HG02798 (cell line): ENCODE measurements around the gene KDELR1.
"Not testable (repeated sequence)": the region's sequence is repeated elsewhere in the genome, so short reads cannot be mapped to it uniquely, and the experiment has no call there.

Experiments
- ATAC-seq: cut with Tn5 transposase; IDR thresholded peaks from one replicate; pipeline ENCODE4 v1.9.1; 2021; ENCODE audit warnings: mild to moderate bottlenecking; ENCODE audit not compliant: unreplicated experiment, poor library complexity

Gene KDELR1

GRCh38 chr19:48372904-48373303 lies 18.4 kb downstream of the KDELR1 start:
- ATAC-seq = no peak

GRCh38 chr19:48371771-48372170 lies 19.6 kb downstream of the KDELR1 start:
- ATAC-seq = not testable (repeated sequence)

GRCh38 chr19:48371367-48371766 lies 20.0 kb downstream of the KDELR1 start:
- ATAC-seq = no peak

- ATAC-seq = no peak
Observed at GRCh38 chr19:48370955-48371354, 20.4 kb downstream of the KDELR1 start.

GRCh38 chr19:48368936-48369335 lies 22.4 kb downstream of the KDELR1 start:
- no peak for ATAC-seq

GRCh38 chr19:48367855-48368254 lies 23.5 kb downstream of the KDELR1 start:
- ATAC-seq = no peak

GRCh38 chr19:48365602-48366001 lies 25.7 kb downstream of the KDELR1 start:
- ATAC-seq = no peak

- ATAC-seq = no peak
Observed at GRCh38 chr19:48364598-48365348, 26.6 kb downstream of the KDELR1 start.

GRCh38 chr19:48363810-48364597 lies 27.3 kb downstream of the KDELR1 start, which contains the start of the genes SYNGR4 and TMEM143:
Gene SYNGR4, plus strand, starts transcription at chr19:48364367. Its CDS starts 1,476 bp downstream, at chr19:48365843.
Gene TMEM143, minus strand, starts transcription at chr19:48363940. Its CDS starts 20 bp downstream, at chr19:48363920.
- ATAC-seq = peak; percentile 88

GRCh38 chr19:48363500-48363809 lies 27.9 kb downstream of the KDELR1 start:
- ATAC-seq = peak; percentile 15

GRCh38 chr19:48362716-48363499 lies 28.4 kb downstream of the KDELR1 start:
- peak; percentile 55 for ATAC-seq

GRCh38 chr19:48361912-48362311 lies 29.4 kb downstream of the KDELR1 start:
- no peak for ATAC-seq

GRCh38 chr19:48359123-48359522 lies 32.2 kb downstream of the KDELR1 start:
- no peak for ATAC-seq

- no peak for ATAC-seq
Observed at GRCh38 chr19:48355365-48355954, 35.9 kb downstream of the KDELR1 start.

GRCh38 chr19:48354332-48354992 lies 36.9 kb downstream of the KDELR1 start:
- no peak for ATAC-seq

- no peak for ATAC-seq
Observed at GRCh38 chr19:48353677-48354076, 37.7 kb downstream of the KDELR1 start.

GRCh38 chr19:48351341-48351752 lies 40.0 kb downstream of the KDELR1 start:
- no peak for ATAC-seq

- no peak for ATAC-seq
Observed at GRCh38 chr19:48350856-48351255, 40.5 kb downstream of the KDELR1 start.

- no peak for ATAC-seq
Observed at GRCh38 chr19:48348737-48349136, 42.6 kb downstream of the KDELR1 start.

- ATAC-seq = no peak
Observed at GRCh38 chr19:48348045-48348444, 43.3 kb downstream of the KDELR1 start.
